Stomach smooth muscle (tissue), 2 donors: Measurements from ENCODE around the gene LCE2A.
"Not testable (repeated sequence)": the region's sequence is repeated elsewhere in the genome, so short reads cannot be mapped to it uniquely, and the experiment has no call there.

Experiments
- H3K27ac ChIP-seq: one replicate; pipeline ENCODE4 v1.7.0; 2013; ENCODE audit warnings: mild to moderate bottlenecking, low read length, inconsistent platforms
- H3K27me3 ChIP-seq, 2 donors: one replicate each; pipeline ENCODE4 v1.7.0; 2013; ENCODE audit warnings: low read length in 2 of 2; ENCODE audit not compliant: insufficient read depth in 2 of 2, control insufficient read depth in 1 of 2
- H3K36me3 ChIP-seq, 2 donors: one replicate each; pipeline ENCODE4 v1.7.0; 2013; ENCODE audit warnings: low read length in 2 of 2; ENCODE audit not compliant: control insufficient read depth in 2 of 2, insufficient read depth in 2 of 2
- H3K4me1 ChIP-seq: one replicate; pipeline ENCODE4 v1.7.0; 2013; ENCODE audit warnings: low read length; ENCODE audit not compliant: control insufficient read depth, insufficient read depth
- H3K4me3 ChIP-seq, 2 donors: one replicate each; pipeline ENCODE4 v1.7.0; 2013; ENCODE audit warnings: low read length in 2 of 2
- H3K9ac ChIP-seq, 2 donors: one replicate each; pipeline ENCODE4 v1.7.0; 2013; ENCODE audit warnings: low read length in 2 of 2, mild to moderate bottlenecking in 1 of 2
- H3K9me3 ChIP-seq, 2 donors: one replicate each; pipeline ENCODE4 v1.7.0; 2013; ENCODE audit warnings: low read length in 2 of 2; ENCODE audit not compliant: control insufficient read depth in 2 of 2
- donor health status: healthy.
- donor health status: Pancreatic carcinoma.

Gene LCE2A, protein sequence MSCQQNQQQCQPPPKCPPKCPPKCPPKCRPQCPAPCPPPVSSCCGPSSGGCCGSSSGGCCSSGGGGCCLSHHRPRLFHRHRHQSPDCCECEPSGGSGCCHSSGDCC

DNA sequence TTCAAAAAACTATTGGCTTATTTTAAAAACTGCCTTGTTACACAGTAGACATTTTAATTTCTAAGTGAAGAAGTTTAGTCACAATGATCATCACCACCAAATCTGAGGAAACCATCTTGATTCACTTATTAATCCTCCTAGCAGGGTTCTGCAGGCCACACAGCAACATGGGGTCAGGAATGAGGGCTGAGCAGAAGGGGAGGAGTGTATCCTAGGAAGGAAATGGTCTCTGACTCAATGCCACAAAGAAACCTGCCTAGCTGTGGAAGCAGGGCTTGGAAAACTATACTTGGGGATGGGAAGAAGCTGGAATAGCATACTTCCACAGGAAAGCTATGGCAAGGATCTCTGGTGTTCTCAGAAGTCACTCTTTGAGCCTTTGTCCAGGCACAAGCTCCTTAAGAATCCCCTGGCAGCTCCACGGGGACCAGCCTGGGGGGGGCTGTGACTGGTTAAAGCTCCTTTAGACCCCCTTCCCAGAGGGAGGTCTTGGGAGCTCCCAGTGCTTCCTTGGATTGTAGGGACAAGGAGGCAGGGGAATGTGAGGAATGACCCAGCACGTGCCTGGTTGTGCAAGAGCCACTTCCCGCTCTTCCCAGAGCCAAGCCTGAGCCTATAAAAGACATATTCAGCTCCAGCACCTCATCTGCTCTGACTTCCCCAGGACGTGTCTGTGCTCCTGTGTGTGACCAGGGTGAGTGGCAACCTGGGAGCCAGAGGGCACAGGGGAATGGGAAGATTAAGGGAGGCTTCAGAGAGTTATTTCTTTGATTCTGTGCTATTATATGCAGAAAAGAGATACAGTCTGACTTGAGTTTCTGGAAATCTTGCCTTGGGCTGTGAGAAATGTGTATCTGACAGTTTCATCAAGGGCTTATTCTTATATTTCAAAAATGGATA is at the start of gene LCE2A:
Gene LCE2A (plus strand): TSS at position 645 of the 900 bp plus-strand sequence. CDS start 557 bp downstream, outside the sequence.
- H3K27me3 ChIP-seq, result no peaks in the 10 kb centered on the region
- H3K4me1 ChIP-seq, result no peaks in the 10 kb centered on the region
- no peaks in the 10 kb centered on the region for H3K36me3 ChIP-seq

DNA sequence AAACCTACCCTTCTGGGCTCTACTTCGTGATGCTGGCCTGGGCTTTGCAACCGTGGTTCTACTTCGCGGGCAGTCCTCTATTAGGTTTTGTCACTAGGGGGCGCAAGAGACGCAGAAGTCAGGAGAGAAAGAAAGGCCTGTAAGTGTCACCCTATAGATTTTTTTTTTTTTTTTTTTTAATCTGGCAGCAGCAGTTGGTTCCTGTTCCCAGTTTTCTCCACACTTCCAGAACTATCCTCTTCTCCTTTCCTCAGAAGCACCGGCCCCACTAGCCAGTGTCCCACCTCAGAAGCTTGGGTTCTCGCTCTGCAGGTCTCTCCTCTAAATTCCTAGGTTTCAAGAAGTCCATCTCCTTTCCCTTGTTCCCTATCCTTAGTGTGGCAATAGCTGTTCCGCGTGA is 44.0 kb upstream of the LCE2A start:
- Histone ChIP-seq H3K9ac (no peak overlapping the region), H3K27ac (no peak overlapping the region), H3K4me3 (no peak overlapping the region), H3K27me3 (no peaks in the 10 kb centered on the region), H3K4me1 (no peaks in the 10 kb centered on the region), H3K9me3 (no peaks in the 10 kb centered on the region), H3K36me3 (no peaks in the 10 kb centered on the region)

More for the DNA sequence above, at the start of gene LCE2A:
- Histone ChIP-seq H3K4me3 (no peak within 1 kb of the TSS), H3K9me3 (peaks cover 0 to 2% of the 10 kb centered on the region in 2 donors), H3K9ac (no peak within 1 kb of the TSS), H3K27ac (no peak within 1 kb of the TSS)

DNA sequence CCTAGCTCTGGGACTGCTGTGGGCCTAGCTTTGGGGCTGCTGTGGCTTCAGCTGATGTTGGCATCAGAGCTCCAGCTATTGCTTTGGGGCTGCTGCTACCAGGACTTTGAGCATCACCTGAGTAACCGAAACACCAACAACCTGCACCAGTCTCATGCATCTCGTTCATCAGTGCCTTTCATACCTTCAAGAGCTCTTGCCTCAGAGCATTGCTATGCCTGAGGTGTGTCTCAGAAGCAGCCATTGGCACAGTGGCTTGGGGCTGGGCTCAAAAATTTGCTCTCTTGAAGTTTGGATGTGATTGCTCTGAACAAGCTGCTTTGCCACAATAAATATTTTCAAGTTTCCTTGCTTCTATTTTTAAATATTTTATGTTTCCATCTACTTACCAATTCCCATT is 41.7 kb upstream of the LCE2A start:
- Histone ChIP-seq H3K27ac (no peak overlapping the region), H3K4me1 (no peaks in the 10 kb centered on the region), H3K4me3 (no peak overlapping the region), H3K9me3 (no peaks in the 10 kb centered on the region), H3K9ac (no peak overlapping the region), H3K36me3 (no peaks in the 10 kb centered on the region), H3K27me3 (no peaks in the 10 kb centered on the region)

DNA sequence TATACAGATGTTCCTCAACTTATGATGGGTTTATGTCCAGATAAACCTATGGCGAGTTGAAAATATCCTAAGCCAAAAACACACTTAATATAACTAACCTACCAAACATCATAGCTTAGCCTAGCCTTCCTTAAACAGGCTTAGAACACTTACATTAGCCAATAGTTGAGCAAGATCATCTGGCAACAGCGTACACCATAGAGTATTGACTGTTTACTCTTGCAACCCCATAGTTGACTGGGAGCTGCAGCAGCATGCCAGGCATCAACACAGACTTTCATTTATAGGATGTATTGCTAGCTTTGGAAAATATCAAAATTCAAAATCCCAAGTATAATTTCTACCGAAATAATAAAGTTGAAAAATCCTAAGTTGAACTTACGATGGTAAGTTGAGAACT is 40.5 kb upstream of the LCE2A start:
- no peak overlapping the region for H3K9ac ChIP-seq
- no peaks in the 10 kb centered on the region for H3K9me3 ChIP-seq
- no peaks in the 10 kb centered on the region for H3K27me3 ChIP-seq
- no peaks in the 10 kb centered on the region for H3K36me3 ChIP-seq
- H3K27ac ChIP-seq, result no peak overlapping the region
- no peak overlapping the region for H3K4me3 ChIP-seq
- no peaks in the 10 kb centered on the region for H3K4me1 ChIP-seq

DNA sequence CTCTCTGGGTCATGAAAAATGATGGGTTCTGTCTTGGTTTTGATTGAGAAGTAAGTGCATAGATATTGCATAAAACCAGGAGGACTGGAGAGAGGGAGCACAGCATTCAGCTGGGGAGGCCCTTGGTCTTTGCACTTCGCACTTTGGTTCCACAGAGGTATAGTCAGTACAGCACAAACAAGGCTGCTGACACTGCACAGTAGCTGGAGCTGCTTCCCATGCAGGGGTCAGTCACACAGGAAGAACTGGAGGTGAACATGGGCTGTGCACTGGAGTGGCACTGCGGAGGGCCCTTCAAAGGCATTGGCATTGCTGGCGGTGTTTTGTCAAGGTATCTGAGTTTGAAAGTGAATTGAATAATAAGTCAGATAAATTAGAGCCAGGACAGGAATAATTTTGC is 39.5 kb upstream of the LCE2A start:
- H3K27me3 ChIP-seq, result no peaks in the 10 kb centered on the region
- no peak overlapping the region for H3K4me3 ChIP-seq
- no peaks in the 10 kb centered on the region for H3K9me3 ChIP-seq
- H3K4me1 ChIP-seq, result no peaks in the 10 kb centered on the region
- no peak overlapping the region for H3K27ac ChIP-seq
- H3K9ac ChIP-seq, result no peak overlapping the region
- no peaks in the 10 kb centered on the region for H3K36me3 ChIP-seq

DNA sequence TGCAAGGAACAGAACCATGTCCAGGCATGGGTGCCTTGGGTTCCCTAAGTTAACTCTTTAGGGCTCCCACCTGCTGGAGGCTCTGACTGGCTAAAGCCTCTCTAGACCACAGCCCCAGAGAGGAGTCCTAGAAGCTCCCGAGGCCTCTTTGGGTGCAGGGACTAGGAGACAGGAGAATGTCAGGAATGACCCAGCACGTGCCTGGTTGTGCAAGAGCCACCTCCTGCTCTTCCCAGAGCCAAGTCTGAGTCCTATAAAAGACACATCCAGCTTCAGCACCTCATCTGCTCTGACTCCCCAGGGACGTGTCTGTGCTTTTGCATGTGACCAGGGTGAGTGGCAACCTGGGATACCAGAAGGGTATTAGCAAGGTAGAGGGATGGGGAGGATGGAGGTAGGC is 35.0 kb upstream of the LCE2A start, which contains the start of gene LCE2D:
Gene LCE2D (plus strand): TSS at position 283 of the 400 bp plus-strand sequence. CDS start 726 bp downstream, outside the sequence.
- H3K4me3 ChIP-seq, result no peak within 1 kb of the TSS
- H3K27ac ChIP-seq, result no peak within 1 kb of the TSS
- H3K36me3 ChIP-seq, result no peaks in the 10 kb centered on the region
- H3K4me1 ChIP-seq, result no peaks in the 10 kb centered on the region
- H3K9ac ChIP-seq, result no peak within 1 kb of the TSS
- no peaks in the 10 kb centered on the region for H3K9me3 ChIP-seq
- no peaks in the 10 kb centered on the region for H3K27me3 ChIP-seq

DNA sequence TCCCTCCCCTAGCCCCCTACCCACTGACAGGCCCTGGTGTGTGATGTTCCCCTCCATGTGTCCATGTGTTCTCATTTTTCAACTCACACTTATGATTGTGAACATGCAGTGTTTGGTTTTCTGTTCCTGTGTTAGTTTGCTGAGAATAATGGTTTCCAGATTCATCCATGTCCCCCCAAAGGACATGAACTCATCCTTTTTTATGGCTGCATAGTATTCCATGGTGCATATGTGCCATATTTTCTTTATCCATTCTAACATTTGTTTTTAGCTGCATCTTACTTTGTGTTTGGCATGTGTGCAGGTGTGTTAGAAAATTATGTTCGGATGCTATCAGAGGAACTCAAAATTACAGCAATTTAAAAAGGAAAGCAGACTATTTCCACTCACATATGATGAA is 32.0 kb upstream of the LCE2A start:
- not testable (repeated sequence) for H3K36me3 ChIP-seq, H3K4me3 ChIP-seq, H3K27me3 ChIP-seq, H3K9ac ChIP-seq, H3K4me1 ChIP-seq, H3K9me3 ChIP-seq, H3K27ac ChIP-seq

DNA sequence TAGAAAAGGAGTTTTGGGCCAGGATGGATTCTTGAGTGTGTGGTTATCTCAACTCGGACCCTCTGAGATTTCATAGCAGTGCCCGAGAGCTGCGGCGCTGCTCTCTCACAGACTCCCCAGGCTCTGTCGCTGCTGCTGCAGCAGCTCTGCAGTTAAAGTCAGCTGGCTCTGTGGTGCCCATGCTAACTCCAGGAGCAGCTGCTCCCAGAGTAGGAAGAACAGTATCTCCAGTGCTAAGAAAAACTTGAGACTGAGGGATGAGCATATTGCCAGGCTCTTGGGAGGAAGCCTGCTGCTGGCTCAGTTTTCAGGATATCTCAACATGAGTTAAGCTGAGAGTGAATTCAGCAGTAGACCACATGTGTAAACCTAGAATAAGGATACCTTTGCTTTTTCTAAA is 30.5 kb upstream of the LCE2A start:
- H3K36me3 ChIP-seq, result no peaks in the 10 kb centered on the region
- no peak overlapping the region for H3K4me3 ChIP-seq
- peaks cover 0 to under 1% of the 10 kb centered on the region in 2 donors for H3K9me3 ChIP-seq
- no peaks in the 10 kb centered on the region for H3K27me3 ChIP-seq
- no peaks in the 10 kb centered on the region for H3K4me1 ChIP-seq
- no peak overlapping the region for H3K27ac ChIP-seq
- no peak overlapping the region for H3K9ac ChIP-seq

DNA sequence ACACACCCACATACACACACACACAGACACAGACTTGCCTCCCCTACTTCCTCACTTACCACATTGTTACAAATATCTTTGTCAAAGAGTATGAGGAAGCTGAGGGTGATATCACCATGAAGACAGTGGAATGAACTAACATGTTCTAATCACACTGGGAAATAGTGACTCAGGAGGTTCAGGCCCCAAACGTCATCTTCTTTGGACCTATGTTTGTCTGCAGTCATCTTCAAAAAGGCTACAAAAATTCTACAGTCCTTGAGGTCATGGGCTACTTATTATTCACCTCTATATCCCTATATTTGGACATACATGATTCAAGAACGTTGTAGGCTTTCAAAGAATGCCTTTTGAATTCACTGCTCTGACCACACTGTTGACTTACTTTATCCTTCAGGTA is 25.1 kb upstream of the LCE2A start:
- H3K4me1 ChIP-seq, result no peaks in the 10 kb centered on the region
- H3K9ac ChIP-seq, result no peak overlapping the region
- H3K27ac ChIP-seq, result no peak overlapping the region
- H3K27me3 ChIP-seq, result no peaks in the 10 kb centered on the region
- H3K4me3 ChIP-seq, result no peak overlapping the region
- H3K36me3 ChIP-seq, result no peaks in the 10 kb centered on the region
- H3K9me3 ChIP-seq, result peaks cover 0 to 7% of the 10 kb centered on the region in 2 donors

DNA sequence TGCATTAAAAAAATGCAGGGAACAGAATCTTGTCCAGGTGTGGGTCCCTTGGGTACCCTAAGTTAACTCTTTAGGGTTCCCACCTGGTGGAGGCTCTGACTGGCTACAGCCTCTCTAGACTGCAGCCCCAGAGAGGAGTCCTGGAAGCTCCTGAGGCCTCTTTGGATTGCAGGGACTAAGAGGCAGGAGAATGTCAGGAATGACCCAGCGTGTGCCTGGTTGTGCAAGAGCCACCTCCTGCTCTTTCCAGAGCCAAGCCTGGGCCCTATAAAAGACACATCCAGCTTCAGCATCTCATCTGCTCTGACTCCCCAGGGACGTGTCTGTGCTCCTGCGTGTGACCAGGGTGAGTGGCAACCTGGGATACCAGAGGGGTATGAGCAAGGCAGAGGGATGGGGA is 23.2 kb upstream of the LCE2A start, which contains the start of gene LCE2C:
Gene LCE2C (plus strand): TSS at position 297 of the 400 bp plus-strand sequence. CDS start 737 bp downstream, outside the sequence.
- H3K4me1 ChIP-seq, H3K36me3 ChIP-seq, H3K9me3 ChIP-seq, H3K27ac ChIP-seq, H3K4me3 ChIP-seq, H3K27me3 ChIP-seq, H3K9ac ChIP-seq: not testable (repeated sequence)

DNA sequence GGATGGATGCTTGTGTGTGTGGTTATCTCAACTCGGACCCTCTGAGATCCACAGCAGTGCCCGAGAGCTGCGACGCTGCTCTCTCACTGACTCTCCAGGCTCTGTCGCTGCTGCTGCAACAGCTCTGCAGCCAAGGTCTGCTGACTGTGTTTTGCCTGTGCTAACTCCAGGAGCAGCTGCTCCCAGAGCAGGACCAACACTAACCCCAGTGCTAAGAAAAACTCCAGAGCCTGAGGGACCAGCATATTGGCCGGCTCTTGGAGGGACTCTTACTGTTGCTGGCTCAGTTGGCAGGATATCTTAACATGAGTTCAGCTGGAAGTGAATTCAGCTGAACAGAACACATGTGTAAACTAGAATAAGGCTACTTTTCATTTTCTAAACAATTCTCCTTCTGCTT is 18.7 kb upstream of the LCE2A start:
- H3K9me3 ChIP-seq, result no peaks in the 10 kb centered on the region
- no peak overlapping the region for H3K27ac ChIP-seq
- no peaks in the 10 kb centered on the region for H3K4me1 ChIP-seq
- H3K9ac ChIP-seq, result no peak overlapping the region
- no peak overlapping the region for H3K4me3 ChIP-seq
- H3K27me3 ChIP-seq, result peaks cover 0 to 2% of the 10 kb centered on the region in 2 donors
- no peaks in the 10 kb centered on the region for H3K36me3 ChIP-seq
